HCT116 (cell line): Measurements from ENCODE around the gene POLE.

ENCODE experiments used
- EZH2phosphoT487 ChIP-seq: fragments of 200-600 bp; IDR thresholded peaks from 2 replicates; pipeline ENCODE4 v1.6.1; 2018; ENCODE audit warnings: antibody characterized with exemption, borderline replicate concordance
- JUND ChIP-seq: IDR thresholded peaks from 2 replicates; pipeline ENCODE4 v1.6.1; 2012
- POLR2A ChIP-seq: IDR thresholded peaks from 2 replicates; pipeline ENCODE4 v1.7.0; 2011; ENCODE audit warnings: borderline replicate concordance; ENCODE audit not compliant: insufficient read depth, insufficient read length; ENCODE audit errors: extremely low read depth
- RAD21 ChIP-seq: IDR thresholded peaks from 2 replicates; pipeline ENCODE4 v1.6.1; 2012; ENCODE audit warnings: low read depth, mild to moderate bottlenecking
- TF ChIP-seq, protein P1 (sequence below), 3 experiments: fragments of 200-600 bp in 1 of 3; sonication (generic) in 1 of 3; IDR thresholded peaks in 2 of 3; conservative IDR thresholded peaks in 1 of 3; 2 replicates each; pipeline ENCODE4 v1.5.1; 2012 to 2017; ENCODE audit warnings: low read depth in 2 of 3, low read length in 2 of 3, antibody characterized with exemption in 1 of 3, borderline replicate concordance in 1 of 3, control low read depth in 1 of 3, mild to moderate bottlenecking in 1 of 3, mixed read lengths in 1 of 3, mixed run types in 1 of 3, moderate library complexity in 1 of 3; ENCODE audit not compliant: insufficient read depth in 1 of 3

DNA sequence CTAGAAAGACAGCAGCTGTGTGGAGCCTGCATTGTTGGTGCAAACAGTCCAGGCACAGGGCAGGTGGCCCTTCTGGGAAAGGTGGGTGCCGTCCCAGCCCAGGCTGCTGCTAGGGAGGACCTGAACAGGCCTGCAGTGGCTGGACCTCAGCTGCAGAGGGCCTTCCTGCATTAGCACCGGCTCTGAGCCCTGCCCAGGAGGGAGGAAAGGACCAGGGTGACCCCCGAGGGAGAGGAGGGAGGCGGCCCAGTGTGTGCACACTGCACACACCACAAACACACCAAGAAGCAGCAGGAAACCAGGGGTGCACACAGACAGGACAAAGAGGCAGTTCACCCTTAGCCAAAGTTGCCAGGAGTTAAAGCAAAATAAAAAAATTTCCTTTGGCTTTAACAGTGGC lies 15.5 kb upstream of the POLE start:
- TF ChIP-seq, protein P1, sequence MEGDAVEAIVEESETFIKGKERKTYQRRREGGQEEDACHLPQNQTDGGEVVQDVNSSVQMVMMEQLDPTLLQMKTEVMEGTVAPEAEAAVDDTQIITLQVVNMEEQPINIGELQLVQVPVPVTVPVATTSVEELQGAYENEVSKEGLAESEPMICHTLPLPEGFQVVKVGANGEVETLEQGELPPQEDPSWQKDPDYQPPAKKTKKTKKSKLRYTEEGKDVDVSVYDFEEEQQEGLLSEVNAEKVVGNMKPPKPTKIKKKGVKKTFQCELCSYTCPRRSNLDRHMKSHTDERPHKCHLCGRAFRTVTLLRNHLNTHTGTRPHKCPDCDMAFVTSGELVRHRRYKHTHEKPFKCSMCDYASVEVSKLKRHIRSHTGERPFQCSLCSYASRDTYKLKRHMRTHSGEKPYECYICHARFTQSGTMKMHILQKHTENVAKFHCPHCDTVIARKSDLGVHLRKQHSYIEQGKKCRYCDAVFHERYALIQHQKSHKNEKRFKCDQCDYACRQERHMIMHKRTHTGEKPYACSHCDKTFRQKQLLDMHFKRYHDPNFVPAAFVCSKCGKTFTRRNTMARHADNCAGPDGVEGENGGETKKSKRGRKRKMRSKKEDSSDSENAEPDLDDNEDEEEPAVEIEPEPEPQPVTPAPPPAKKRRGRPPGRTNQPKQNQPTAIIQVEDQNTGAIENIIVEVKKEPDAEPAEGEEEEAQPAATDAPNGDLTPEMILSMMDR (IDR thresholded peaks at IDR 0.05 in 2 of 3, conservative IDR thresholded peaks at IDR 0.05 in 1 of 3; ENCODE audit: borderline replicate concordance in 1 of 3, insufficient read depth in 1 of 3, low read depth in 2 of 3, low read length in 2 of 3): no peak
- TF ChIP-seq POLR2A: no peak
- TF ChIP-seq RAD21: no peak
- no peak for TF ChIP-seq JUND
- no peak for TF ChIP-seq EZH2phosphoT487
